Middle frontal gyrus (tissue), 1 donor: ENCODE results near the gene ASB7.

Source experiments
- DNase-seq: peaks from one replicate; pipeline ENCODE4 v3.0.0-alpha.2; 2015; ENCODE audit warnings: low spot score; ENCODE audit errors: extremely low spot score

ASB7 gene

DNA sequence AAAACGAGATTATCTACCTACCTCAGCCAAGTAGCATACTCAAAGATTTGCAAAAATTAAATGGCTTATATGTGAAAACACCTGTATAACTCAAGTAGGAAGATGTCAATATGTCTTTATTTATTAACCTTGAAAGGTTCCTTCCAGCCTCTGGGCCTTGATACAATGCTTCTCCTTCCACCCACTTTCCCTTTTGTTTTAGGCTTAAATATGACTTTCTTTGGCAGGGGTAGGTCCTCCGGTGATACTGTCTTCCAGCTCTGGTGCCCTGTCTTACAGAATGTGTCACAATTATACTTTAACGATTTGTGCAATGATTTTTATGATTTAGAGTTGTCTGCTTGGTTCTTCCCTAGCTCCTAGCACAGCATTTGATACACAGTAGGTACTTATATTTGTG lies 4.5 kb upstream of the ASB7 start:
- no peak for DNase-seq

DNA sequence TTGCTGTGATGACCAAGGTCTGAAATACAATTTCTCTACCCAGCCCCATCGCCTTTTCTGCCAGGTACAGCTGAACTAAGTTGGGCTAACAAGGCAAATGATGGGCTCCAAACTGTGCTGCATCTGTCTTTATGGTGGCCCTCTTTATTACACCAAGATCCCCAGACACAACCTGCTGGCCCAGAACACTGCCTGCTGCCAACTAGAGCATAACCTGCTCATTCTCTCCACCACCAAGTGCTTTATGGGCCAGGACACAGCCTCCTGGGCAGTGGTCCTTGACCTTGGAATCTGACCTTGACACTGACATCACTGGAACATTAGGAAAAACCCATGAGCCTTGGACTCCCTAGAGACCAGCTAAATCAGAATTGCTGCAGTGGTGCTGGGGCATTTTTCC lies 3.7 kb upstream of the ASB7 start:
- no peak for DNase-seq

DNA sequence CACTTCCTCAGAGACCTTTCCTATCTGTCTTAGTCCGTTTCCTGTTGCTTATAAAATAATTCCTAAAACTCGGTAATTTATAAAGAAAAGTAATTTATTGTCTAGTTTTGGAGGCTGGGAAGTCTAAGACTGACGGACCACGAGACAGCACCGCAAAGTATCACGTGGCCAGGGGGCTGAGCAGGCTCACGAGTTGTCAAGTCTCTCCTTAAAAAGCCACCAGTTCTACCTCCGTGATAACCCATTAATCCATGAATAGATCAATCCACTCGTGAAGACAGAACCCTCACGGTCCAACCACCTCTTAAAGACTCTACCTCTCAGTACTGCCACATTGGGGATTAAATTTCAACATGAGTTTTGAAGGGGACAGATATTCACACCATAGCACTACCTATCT lies 1.2 kb upstream of the ASB7 start:
- no peak for DNase-seq

DNA sequence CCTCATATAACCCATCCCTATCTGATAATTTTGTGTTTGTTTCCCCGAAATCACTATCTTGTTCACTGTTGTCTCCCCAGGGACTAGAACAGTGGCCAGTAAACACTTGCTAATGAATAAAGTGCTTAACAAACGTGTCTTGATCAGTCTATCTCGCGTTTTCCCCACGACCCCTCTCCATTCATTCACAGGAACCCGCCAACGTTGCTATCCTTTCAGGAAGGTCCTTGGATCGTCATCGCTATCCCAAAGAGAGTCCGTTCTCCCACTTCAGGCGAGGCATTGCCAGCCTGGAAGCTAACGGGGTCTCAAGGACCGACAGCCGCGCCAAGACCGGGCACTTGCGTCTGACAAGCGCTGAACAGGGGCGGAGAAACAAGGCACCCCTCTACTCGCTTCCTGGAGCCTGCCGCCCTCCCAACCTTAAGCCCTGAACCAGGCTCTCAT lies 749 bp upstream of the ASB7 start:
- DNase-seq: no peak

DNA sequence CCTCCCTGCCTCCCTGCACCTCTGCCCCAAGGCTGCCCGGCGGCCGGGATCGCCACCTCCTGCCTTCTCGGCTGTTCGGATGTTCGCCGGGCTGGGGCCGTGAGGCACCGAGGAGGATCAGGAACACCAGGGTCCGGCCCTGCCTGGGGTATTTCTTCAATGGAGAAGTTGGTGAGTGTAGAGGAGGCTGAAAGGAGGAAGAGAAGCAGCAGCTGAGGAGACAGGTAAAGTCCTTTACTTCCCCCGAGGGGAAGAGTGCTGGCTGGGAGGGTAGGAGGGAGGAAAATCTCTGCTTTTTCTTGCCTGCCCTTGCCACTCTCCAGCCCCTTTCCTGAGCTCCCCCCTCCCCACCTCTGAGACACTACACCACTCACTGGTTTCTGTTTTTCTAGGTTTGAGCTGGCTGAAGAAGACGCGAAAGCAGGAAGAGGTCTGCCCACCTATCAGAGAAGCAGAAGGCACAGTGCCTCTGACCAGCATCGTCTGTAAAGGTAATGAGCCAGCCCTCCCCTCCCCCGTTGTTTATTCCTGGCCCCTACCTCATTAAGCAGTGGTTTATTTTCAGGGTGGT lies 519 bp downstream of the ASB7 start:
- DNase-seq: no peak

DNA sequence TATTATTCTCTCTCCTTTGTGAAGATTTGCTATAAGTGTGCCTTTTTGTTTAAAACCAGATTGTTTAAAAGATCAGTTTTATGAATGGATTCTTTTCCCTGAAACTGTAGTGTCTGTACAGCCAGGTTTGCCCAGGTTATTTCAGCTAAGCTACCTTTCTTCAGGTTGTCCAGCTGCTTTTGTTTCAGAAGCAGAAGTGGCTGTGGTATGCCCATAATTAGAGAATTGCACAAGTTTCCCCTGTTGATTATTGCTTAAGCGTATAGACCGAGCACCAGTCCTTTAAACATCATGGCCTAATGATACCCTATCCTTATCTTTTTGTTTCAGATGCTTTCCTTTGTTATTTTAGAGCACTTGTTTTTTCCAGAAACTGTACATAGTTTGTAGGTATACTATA lies 10.2 kb downstream of the ASB7 start:
- DNase-seq: no peak

DNA sequence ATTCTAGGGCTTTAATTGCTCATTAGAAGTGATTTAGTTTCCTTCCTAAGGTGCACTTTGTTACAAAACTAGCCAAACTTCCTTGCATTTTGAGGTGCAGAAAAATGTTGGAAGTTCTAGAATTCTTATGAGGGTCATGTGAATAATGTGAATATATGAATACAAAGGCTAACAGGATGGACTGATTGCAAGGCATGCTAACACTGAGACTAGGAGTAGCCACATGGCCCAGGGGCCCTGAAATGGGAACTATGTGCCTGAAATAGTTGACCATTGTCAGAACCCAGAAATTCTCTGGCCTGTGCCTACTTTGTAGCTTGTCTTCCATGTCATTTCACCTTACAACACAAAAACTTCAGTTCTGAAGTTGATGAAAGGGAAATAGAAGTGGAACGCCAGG lies 10.8 kb downstream of the ASB7 start:
- DNase-seq: no peak

DNA sequence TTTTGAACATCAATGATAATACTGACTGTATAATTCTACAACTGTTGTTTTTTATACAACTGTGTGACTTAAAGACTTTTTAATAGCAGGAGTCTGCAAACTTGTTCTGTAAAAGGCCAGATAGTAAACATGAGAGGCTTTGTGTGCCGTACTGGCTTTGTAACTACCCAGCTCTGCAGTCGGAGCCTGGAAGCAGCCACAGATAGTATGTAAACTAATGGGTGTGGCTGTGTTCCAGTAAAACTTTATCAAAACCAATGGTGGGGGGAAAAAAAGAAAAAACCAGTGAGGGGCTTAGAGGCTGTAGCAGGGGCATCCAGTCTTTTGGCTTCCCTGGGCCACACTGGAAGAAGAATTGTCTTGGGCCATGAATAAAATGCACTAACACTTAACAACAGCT lies 11.9 kb downstream of the ASB7 start:
- no peak for DNase-seq

DNA sequence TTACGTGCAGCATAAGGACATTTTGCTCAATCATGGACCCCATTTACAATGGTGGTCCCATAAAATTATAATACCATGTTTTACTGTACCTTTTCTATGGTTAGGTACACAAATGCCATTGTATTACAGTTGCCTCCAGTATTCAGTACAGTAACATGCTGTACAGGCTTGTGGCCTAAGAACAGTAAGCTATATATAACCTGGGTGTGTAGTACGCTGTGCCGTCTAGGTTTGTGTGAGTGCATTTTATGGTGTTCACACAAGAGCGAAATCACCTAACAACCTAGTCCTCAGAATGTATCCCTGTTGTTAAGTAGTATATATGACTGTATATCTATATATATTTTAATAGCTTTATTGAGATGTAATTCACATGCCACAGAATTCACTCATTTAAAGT lies 12.5 kb downstream of the ASB7 start:
- DNase-seq: no peak

DNA sequence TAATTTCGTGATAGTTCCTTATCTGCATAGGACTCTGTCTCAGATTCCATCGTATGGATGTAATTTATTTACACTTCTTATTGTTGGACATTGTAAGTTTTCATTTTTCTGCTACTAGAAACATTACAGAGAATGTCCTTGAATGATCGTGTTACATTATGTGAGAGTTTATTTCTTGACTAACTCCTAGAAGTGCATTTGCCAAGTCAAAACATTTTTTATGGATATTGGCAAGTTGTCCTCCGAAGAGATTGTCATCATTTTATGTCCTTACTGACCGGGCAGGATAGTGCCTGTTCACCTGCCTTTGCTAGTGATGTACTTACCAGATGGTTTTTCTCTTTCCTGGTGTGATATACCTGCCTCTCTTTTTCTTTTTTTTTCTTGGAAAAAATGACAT lies 13.4 kb downstream of the ASB7 start:
- DNase-seq: no peak

DNA sequence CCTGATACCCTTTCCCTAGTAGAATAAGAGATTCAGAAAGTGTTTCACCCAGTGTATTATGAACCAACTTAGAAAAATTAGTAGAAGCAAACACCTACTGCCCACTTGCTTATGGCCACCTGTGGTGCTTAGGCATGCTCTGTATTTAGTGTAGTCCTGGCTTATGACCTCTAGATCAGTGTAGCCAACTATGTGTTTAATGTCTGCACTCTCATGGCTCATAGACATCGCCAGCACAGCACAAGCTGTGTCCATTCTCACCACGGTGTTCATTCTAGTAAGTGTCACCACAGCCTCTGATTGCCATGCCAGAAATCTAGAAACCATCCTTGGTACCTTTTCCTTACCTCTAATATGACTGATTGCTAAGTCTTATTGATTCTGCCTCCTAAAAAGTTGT lies 14.3 kb downstream of the ASB7 start:
- DNase-seq: no peak

DNA sequence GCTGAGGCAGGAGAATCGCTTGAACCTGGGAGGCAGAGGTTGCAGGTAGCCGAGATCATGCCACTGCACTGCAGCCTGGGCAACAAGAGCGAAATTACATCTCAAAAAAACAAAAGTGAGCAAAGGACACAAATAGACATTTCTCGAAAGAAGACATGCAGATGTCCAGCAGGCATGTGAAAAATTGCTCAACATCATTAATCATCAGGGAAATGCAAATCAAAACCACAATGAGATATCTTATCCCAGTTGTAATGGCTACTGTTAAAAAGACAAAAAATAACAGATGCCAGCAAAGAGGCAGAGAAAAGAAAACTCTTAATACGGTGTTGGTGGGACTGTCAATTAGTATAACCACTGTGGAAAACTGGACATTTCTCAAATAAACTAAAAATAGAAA lies 20.9 kb downstream of the ASB7 start:
- no peak for DNase-seq

DNA sequence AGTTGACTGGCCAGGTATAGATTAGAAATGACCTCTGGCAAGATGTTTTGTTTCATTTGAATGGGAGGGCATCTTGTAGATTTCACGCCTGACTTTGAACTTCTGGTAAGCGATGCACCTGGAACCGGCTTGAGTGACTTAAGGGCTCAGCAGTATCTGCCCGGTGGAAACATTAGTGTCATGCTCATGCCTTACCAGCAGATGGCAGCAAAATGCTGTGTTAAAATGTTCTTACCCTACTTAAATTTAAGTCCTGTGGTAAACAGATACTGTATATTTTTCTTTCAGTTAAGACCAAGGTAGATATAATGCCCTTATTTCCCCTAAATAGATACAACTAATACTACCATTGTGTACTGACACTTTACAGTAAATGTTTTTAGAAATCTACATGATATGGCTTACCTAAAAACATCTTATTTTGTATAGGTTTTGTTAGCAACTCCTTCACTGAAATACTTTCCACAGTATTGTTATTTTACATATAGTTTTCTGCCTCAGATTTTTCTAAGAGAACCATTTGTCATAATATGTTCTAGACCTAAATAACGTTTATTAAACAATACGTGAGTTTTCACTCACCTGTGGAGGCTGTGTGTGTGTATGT lies 25.5 kb downstream of the ASB7 start:
- peak; percentile 81 for DNase-seq

DNA sequence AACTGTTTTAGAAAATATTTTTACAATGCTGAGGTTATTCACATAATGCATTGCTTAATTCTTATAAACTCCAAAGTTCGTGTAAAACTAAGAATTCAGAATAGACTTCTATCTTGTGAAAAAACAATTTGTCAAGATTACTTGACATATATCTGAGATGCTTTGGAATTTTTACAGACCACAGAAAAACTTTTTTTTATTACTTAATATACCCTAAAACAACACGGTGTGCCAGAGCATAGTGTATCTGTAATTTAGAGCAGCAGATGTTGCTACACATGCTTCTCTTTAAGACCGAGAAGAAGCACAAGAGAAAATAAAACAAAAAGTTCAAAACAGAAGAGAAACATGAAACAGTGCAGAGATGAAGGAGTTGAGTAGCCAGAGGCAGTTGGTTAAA lies 26.4 kb downstream of the ASB7 start:
- DNase-seq: no peak

DNA sequence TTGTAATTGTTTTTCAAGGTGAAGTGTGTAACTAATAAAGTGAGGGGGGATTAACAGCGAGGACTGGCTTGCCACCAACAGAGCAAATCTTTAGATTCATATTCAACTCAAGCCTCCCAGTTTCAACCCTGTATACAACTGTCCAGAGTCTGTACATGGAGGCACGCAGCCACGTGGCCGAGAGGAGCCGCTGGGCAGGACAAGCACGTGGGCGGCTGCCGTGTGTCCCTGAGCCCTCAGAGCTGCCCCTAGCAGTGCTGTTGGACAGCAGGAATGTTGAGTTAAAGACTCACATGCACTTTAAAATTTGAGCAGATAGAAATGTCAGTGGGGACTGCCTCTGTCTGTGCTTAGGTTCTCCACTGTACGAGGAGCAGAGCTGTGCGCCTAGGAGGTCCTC lies 29.4 kb downstream of the ASB7 start:
- no peak for DNase-seq

DNA sequence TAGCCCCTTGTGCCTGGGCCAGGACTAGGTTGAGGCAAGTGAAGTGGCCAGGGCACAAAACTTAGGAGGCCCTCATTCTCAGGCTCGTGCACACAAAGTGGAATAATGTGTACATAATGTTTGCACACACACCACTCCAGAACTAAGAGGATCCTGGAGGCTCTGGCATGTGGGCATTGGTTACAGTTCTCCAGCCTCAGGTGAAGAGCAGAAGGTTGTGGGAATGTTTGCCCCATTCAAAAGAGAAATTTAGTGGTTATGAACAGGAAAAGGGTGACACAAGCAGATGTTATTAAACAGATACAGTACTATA lies 31.3 kb downstream of the ASB7 start:
- DNase-seq: no peak

DNA sequence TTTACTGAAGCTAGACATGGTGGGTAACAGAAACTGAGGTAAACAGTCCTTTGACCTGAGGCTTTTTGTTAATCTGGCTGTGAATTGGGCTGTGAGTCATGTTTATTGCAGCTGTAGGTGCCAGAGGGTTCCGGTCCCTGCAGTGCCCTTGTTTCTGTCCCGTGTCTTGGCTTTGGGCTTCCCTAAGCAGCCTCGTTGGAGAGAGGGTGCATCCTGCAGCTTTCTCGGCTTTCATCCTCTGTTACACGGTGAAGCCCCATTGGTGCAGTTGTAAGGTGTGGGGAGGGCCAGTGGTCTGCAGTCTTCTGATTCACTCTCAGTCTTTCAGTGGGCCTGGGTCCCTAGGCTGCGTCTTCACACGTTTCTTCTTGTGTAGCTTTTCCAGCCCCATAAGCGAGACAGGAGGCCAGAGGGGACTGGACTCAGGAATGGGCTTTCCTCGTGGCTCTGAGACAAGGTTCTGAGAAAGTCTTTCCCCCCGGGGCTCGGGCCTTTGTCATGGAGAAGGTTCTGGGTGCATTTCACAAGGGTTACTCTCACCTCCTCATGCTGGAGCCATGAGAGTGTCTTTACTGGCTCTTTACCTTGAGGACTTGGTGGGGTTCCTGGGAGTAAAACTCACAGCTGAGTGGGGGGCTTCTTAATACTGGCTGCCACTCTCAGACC lies 33.1 kb downstream of the ASB7 start:
- no peak for DNase-seq

DNA sequence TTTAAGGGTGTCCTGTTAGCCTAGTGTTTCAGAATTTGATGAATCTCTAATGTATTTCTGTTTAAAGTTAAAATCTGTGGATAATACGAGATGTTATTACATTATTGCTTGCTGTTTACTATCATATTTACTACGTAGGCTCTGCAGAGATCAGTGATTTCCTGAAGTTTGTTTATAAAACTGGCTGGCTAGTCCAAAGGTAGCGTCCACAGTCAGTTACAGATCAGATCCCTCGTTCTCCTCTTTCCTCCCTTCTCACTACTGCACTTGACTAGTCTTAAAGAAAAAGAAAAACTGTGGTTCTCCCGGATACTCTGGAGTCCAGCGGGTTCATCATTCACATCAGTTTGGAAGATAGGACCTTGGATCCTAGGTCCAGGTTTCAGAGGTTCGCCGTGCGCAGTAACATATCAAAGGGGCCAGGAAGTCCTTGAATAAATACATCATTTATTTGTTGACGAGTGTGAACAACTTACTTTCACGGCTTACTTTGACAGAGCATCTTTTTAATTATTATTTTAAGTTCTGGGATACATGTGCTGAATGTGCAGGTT lies 35.9 kb downstream of the ASB7 start:
- DNase-seq: no peak

DNA sequence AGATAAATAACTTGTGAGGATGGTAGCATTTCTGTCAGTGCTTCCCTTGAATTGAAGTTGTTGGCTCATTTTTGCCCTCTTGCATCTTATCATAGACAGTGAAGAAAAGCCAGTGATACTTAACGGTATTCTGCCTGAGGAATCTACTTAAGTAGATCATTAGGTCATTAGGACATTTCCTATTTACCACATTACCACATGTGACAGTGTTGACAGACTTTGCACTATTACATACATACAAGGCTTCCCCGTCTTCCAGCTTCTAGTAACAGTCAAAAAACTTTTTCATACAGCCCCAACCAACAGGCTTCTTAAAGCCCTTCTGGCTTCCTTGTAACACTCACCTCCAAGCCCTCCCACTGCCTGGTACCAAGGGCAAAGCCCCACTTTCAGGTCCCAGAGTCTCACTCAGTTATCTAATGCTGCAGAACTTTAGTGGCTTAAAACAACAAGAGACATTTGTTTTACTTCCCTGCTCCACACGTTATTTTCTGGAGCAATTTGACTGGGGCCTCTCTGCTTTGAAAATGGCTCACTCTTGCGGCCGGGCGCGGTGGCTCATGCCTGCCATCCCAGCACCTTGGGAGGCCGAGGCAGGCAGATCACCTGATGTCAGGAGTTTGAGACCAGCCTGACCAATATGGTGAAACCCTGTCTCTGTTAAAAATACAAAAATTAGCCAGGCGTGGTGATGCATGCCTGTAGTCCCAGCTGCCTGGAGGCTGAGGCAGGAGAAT lies 40.0 kb downstream of the ASB7 start:
- DNase-seq: no peak

DNA sequence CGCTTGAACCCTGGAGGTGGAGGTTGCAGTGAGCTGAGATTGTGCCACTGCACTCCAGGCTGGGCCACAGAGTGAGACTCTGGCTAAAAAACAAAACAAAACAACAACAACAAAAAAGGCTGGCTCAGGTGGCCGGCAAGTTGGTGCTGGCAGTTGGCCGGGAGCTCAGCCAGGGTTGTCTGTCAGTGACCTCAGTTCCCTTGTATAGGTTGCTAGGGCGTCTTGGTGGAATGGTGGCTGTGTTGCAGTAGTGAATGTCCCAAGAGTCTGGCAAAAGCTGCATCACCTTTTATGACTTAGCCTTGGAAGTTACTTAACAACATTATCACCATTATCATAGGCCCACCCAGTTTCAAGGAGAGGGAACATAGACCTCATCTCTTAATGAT lies 40.6 kb downstream of the ASB7 start:
- DNase-seq: no peak

DNA sequence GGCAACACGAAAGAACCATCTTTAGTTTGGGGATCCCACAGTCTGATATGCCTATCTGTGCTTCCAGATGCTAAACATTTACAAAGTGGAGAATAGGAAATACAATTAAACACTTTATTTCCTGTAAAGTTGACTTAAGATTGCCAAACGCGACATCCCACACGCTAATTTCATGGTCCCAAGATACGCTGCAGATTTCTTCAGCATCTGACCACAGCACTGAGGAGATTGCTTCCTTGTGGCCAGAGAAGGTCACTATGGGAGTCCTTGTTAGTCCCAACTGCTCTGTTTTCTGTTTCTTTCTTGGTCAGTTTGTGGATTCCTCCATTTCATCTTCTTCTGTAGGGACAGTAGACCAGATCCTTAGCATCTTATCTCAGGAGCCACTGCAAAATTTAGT lies 43.3 kb downstream of the ASB7 start:
- no peak for DNase-seq

DNA sequence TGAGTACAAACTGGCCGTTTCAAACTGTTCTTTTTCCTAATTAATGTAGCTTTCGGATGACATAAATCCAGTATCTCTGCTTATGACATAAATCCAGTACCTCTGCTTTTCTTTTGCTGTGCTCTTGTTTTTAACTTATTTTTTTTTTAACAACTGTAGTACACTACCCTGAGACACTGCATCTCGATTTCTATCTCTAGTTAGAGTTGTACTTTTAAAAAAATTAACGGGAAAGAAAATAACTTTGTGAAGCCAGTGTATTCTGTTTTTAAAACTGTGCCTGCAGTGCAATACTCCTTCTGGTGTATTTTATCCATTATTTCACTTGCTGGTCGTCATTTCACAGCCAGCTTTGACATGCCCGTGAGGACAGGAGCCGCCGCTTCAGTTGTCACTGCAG lies 46.6 kb downstream of the ASB7 start:
- DNase-seq: no peak
